Thyroid gland (tissue), 4 donors: ENCODE measurements around the gene TNP2.

Experiments used
- POLR2A ChIP-seq, 2 donors: fragments of 450-650 bp; IDR thresholded peaks; one replicate each; pipeline ENCODE4 v1.6.1; 2017; ENCODE audit warnings: antibody characterized with exemption in 2 of 2, mild to moderate bottlenecking in 2 of 2, moderate library complexity in 1 of 2
- TF ChIP-seq, protein P1 (sequence below), 6 experiments: fragments of 200-600 bp in 3 of 6; fragments of 450-650 bp in 3 of 6; sonication (generic) in 3 of 6; IDR thresholded peaks; one replicate each; pipeline ENCODE4 v1.5.1; 2016 to 2019; ENCODE audit warnings: antibody characterized with exemption in 6 of 6, mild to moderate bottlenecking in 2 of 6, inconsistent platforms in 1 of 6, moderate library complexity in 1 of 6

DNA sequence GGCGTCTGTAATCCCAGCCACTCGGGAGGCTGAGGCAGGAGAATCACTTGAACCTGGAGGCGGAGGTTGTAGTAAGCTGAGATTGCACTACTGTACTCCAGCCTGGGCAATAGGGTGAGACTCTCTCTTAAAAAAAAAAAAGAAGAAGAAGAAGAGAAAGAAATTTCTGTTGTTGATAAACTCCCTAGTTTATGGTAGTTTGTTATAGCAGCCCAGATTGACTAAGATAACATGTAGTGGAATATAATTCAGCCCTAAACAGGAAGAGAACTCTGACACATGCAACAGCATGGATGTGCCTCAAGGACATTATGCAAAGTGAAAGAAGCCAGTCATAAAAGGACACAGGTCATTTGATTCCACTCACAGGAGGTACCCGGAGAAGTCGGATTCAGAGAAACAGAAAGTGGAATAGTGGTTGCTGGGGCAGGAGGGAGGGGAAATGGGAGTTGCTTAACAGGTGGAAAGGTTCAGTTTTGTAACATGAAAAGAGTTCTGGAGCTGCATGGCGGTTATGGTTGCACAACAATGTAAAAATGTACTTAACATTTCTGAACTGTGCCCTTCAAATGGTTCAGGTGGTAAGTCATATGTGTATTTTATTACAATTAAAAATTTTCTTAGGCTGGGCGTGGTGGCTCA is 38.0 kb upstream of the TNP2 start:
- TF ChIP-seq, protein P1, sequence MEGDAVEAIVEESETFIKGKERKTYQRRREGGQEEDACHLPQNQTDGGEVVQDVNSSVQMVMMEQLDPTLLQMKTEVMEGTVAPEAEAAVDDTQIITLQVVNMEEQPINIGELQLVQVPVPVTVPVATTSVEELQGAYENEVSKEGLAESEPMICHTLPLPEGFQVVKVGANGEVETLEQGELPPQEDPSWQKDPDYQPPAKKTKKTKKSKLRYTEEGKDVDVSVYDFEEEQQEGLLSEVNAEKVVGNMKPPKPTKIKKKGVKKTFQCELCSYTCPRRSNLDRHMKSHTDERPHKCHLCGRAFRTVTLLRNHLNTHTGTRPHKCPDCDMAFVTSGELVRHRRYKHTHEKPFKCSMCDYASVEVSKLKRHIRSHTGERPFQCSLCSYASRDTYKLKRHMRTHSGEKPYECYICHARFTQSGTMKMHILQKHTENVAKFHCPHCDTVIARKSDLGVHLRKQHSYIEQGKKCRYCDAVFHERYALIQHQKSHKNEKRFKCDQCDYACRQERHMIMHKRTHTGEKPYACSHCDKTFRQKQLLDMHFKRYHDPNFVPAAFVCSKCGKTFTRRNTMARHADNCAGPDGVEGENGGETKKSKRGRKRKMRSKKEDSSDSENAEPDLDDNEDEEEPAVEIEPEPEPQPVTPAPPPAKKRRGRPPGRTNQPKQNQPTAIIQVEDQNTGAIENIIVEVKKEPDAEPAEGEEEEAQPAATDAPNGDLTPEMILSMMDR (IDR thresholded peaks at IDR 0.05) = no peak
- TF ChIP-seq POLR2A (IDR thresholded peaks at IDR 0.05) = no peak
